Upper lobe of left lung (tissue), 6 donors: ENCODE data around the gene FMR1. TPM values are rescaled to one million over a fixed set of nuclear protein-coding genes. Genes with fewer than 3 reads are reported as not detected.
A peak's percentile ranks its signal among the peaks of the same experiment; 100 is the strongest.

Experiments
- ATAC-seq, 2 donors: fragments of 200-7000 bp; cut with Tn5 transposase; one replicate each; pipeline ENCODE4 v1.9.1; 2022; ENCODE audit warnings: mild to moderate bottlenecking in 2 of 2, moderate library complexity in 2 of 2; ENCODE audit not compliant: low FRiP score in 2 of 2
- DNase-seq, 2 donors: peaks; one replicate each; pipeline ENCODE4 v3.0.0-alpha.2; 2019 to 2020
- H3K27ac ChIP-seq, 4 donors: fragments of 200-600 bp; sonication (generic); one replicate each; pipeline ENCODE4 v1.5.1; 2016 to 2019
- H3K27me3 ChIP-seq, 4 donors: fragments of 200-600 bp; sonication (generic); one replicate each; pipeline ENCODE4 v1.5.1; 2017 to 2019
- H3K36me3 ChIP-seq, 4 donors: fragments of 200-600 bp; sonication (generic); one replicate each; pipeline ENCODE4 v1.5.1; 2016 to 2019
- H3K4me1 ChIP-seq, 4 donors: fragments of 200-600 bp; sonication (generic); one replicate each; pipeline ENCODE4 v1.5.1; 2018 to 2019
- H3K4me3 ChIP-seq, 4 donors: fragments of 200-600 bp; sonication (generic); one replicate each; pipeline ENCODE4 v1.5.1; 2017 to 2019; ENCODE audit warnings: mild to moderate bottlenecking in 2 of 4, moderate library complexity in 1 of 4
- H3K9me3 ChIP-seq, 4 donors: fragments of 200-600 bp; sonication (generic); one replicate each; pipeline ENCODE4 v1.5.1; 2018 to 2019
- CTCF ChIP-seq, 6 experiments: fragments of 450-650 bp in 4 of 6; fragments of 200-600 bp in 2 of 6; sonication (generic) in 2 of 6; IDR thresholded peaks; one replicate each; pipeline ENCODE4 v1.5.1; 2016 to 2019; ENCODE audit warnings: antibody characterized with exemption in 6 of 6
- EP300 ChIP-seq, 4 donors: sonication (generic); formaldehyde crosslinking; IDR thresholded peaks; one replicate each; pipeline ENCODE4 v1.5.1; 2017; ENCODE audit warnings: antibody characterized with exemption in 4 of 4, control low read depth in 2 of 4
- POLR2A ChIP-seq, 4 donors: fragments of 450-650 bp; IDR thresholded peaks; one replicate each; pipeline ENCODE4 v1.5.1; 2016 to 2017; ENCODE audit warnings: antibody characterized with exemption in 4 of 4, mild to moderate bottlenecking in 2 of 4
- POLR2AphosphoS5 ChIP-seq, 2 donors: sonication (generic); formaldehyde crosslinking; IDR thresholded peaks; one replicate each; pipeline ENCODE4 v1.5.1; 2017; ENCODE audit warnings: antibody characterized with exemption in 2 of 2
- WGBS, 2 donors: methylation state at CpG; one replicate each; pipeline ENCODE4 v1.1.5; 2017 to 2018; 5-methylcytosine and 5-hydroxymethylcytosine counted together
- total RNA-seq, 6 donors: library from RNA; depleted of rRNA in 4 of 6; stranded (reverse); fragments of >200 nt in 4 of 6; gene quantifications; one replicate each; pipeline versions ENCODE4 v1.1.0 to v1.2.1, GENCODE V29; 2016 to 2021
- donor health status: DM: no; HTN: no; CAD: no; lungs with moderate emphysema.
- donor health status: DM: no; HTN: yes; CAD: no; lungs with severe emphysema.

Gene FMR1
- 10 to 100 TPM; 29.2 to 76.4 (median 39.7) TPM for total RNA-seq

- WGBS, 2 donors: 46 to 66% methylated on average over 6 to 66 of the region's 66 CpGs
- Histone ChIP-seq H3K4me3 (peak within 1 kb of the TSS; percentile 27 to 74 (median 67)), H3K27ac (peak within 1 kb of the TSS; percentile 89 to 94 (median 92)), H3K9me3 (no peaks in the 10 kb centered on the region), H3K4me1 (peaks cover 0 to 15% (median 2%) of the 10 kb centered on the region in 4 donors), H3K27me3 (no peaks in the 10 kb centered on the region), H3K36me3 (no peaks in the 10 kb centered on the region)
- peak; percentile 94 to 98 for ATAC-seq
- TF ChIP-seq EP300 (IDR thresholded peaks at IDR 0.05) (peak in 1 of 4 donors; percentile 73), POLR2A (IDR thresholded peaks at IDR 0.05) (peak in 2 of 4 donors; percentile 14 to 61), CTCF (IDR thresholded peaks at IDR 0.05) (no peak), POLR2AphosphoS5 (IDR thresholded peaks at IDR 0.05) (peak in 1 of 2 donors; percentile 65)
- peak; percentile 93 to 97 for DNase-seq
These were observed at the start of gene FMR1 for GRCh38 chrX:147911192-147912022. Gene FMR1, plus strand, starts transcription at chrX:147911919. Its CDS starts 261 bp downstream, at chrX:147912180.

- no peak for DNase-seq
- H3K4me1 ChIP-seq: no peaks in the 10 kb centered on the region
- no peaks in the 10 kb centered on the region for H3K36me3 ChIP-seq
- H3K27me3 ChIP-seq: no peaks in the 10 kb centered on the region
- H3K9me3 ChIP-seq: peaks cover 0 to 4% (median 0%) of the 10 kb centered on the region in 4 donors
- no peak overlapping the region for H3K27ac ChIP-seq
- ATAC-seq: no peak
- no peak for TF ChIP-seq POLR2A (IDR thresholded peaks at IDR 0.05)
- TF ChIP-seq EP300 (IDR thresholded peaks at IDR 0.05): no peak
- TF ChIP-seq CTCF (IDR thresholded peaks at IDR 0.05): no peak
- TF ChIP-seq POLR2AphosphoS5 (IDR thresholded peaks at IDR 0.05): no peak
- WGBS, 2 donors: 53 to 75% methylated on average over 7 of the region's 7 CpGs
- no peak overlapping the region for H3K4me3 ChIP-seq
These were observed 35.7 kb upstream of the FMR1 start for GRCh38 chrX:147875866-147876596.

- 83 to 100% methylated on average over 4 of the region's 4 CpGs for WGBS, 2 donors
- DNase-seq (no peak), ATAC-seq (no peak)
- Histone ChIP-seq H3K27ac (no peak overlapping the region), H3K27me3 (no peaks in the 10 kb centered on the region), H3K9me3 (no peaks in the 10 kb centered on the region), H3K36me3 (no peaks in the 10 kb centered on the region), H3K4me1 (no peaks in the 10 kb centered on the region), H3K4me3 (no peak overlapping the region)
- TF ChIP-seq EP300 (IDR thresholded peaks at IDR 0.05) (no peak), CTCF (IDR thresholded peaks at IDR 0.05) (no peak), POLR2A (IDR thresholded peaks at IDR 0.05) (no peak), POLR2AphosphoS5 (IDR thresholded peaks at IDR 0.05) (no peak)
These were observed 34.7 kb upstream of the FMR1 start for GRCh38 chrX:147876849-147877646.

GRCh38 chrX:147877726-147878125, 34.0 kb upstream of the FMR1 start:
- ATAC-seq: no peak
- no peaks in the 10 kb centered on the region for H3K4me1 ChIP-seq
- H3K27me3 ChIP-seq: no peaks in the 10 kb centered on the region
- no peak for TF ChIP-seq POLR2A (IDR thresholded peaks at IDR 0.05)
- TF ChIP-seq POLR2AphosphoS5 (IDR thresholded peaks at IDR 0.05): no peak
- TF ChIP-seq EP300 (IDR thresholded peaks at IDR 0.05): no peak
- no peak for TF ChIP-seq CTCF (IDR thresholded peaks at IDR 0.05)
- H3K9me3 ChIP-seq: no peaks in the 10 kb centered on the region
- H3K36me3 ChIP-seq: no peaks in the 10 kb centered on the region
- DNase-seq: no peak
- 74% methylated on average over 5 of the region's 5 CpGs for WGBS, 2 donors
- H3K4me3 ChIP-seq: no peak overlapping the region
- H3K27ac ChIP-seq: no peak overlapping the region
